ENCODE results near the gene COL27A1. TPM values are rescaled to one million over a fixed set of nuclear protein-coding genes. Genes with fewer than 3 reads are reported as not detected.

The COL27A1 gene
- total RNA-seq, 5 donors from 2014 or later (not counting 1 experiment from before 2014, with no cell fraction given) = 0.53 to 1.7 (median 0.95) TPM

GRCh38 chr9:114282104-114282485, 126.8 kb downstream of the COL27A1 start:
- H3K27me3 ChIP-seq (replicated peaks in 1 of 2; ENCODE audit: control insufficient read depth in 2 of 2, extremely low read depth in 1 of 2, insufficient read depth in 2 of 2, low read length in 1 of 2) = peaks cover 0 to 14% of the 10 kb centered on the region in 2 experiments
- no peak for DNase-seq
- Mint-ChIP-seq H3K27me3 (peaks cover 0 to 1% of the 10 kb centered on the region in 2 donors), H3K27ac (no peak overlapping the region), H3K9me3 (no peaks in the 10 kb centered on the region), H3K36me3 (no peaks in the 10 kb centered on the region), H3K4me1 (no peaks in the 10 kb centered on the region), H3K4me3 (no peak overlapping the region)
- ChIA-PET CTCF (no interaction called here), POLR2A (no interaction called here)
- no CpG with 5 or more reads among the region's 10 CpGs for WGBS (ENCODE audit: insufficient coverage)
- H3K36me3 ChIP-seq (ENCODE audit: control insufficient read depth in 2 of 2, extremely low read depth in 1 of 2, insufficient read depth in 1 of 2, low read length in 1 of 2) = no peaks in the 10 kb centered on the region
- H3K4me1 ChIP-seq (ENCODE audit: control insufficient read depth in 1 of 2, extremely low read depth in 1 of 2, insufficient read depth in 2 of 2, low read length in 2 of 2) = no peaks in the 10 kb centered on the region
- H3K27ac ChIP-seq (ENCODE audit: low read length) = no peak overlapping the region
- no peak for ATAC-seq (replicated peaks in 1 of 4)
- no peaks in the 10 kb centered on the region for H3K9me3 ChIP-seq
- no peak overlapping the region for H3K4me3 ChIP-seq (ENCODE audit: control insufficient read depth in 1 of 2, extremely low read depth in 1 of 2, low read length in 1 of 2)

- peaks cover 0 to 14% of the 10 kb centered on the region in 2 experiments for H3K27me3 ChIP-seq (replicated peaks in 1 of 2; ENCODE audit: control insufficient read depth in 2 of 2, extremely low read depth in 1 of 2, insufficient read depth in 2 of 2, low read length in 1 of 2)
- no peaks in the 10 kb centered on the region for H3K36me3 ChIP-seq (ENCODE audit: control insufficient read depth in 2 of 2, extremely low read depth in 1 of 2, insufficient read depth in 1 of 2, low read length in 1 of 2)
- Mint-ChIP-seq H3K36me3 (no peaks in the 10 kb centered on the region), H3K27me3 (peaks cover 0 to 1% of the 10 kb centered on the region in 2 donors), H3K4me3 (no peak overlapping the region), H3K9me3 (no peaks in the 10 kb centered on the region), H3K4me1 (no peaks in the 10 kb centered on the region), H3K27ac (no peak overlapping the region)
- no peaks in the 10 kb centered on the region for H3K9me3 ChIP-seq
- ATAC-seq (replicated peaks in 1 of 4) (no peak), DNase-seq (no peak)
- H3K4me1 ChIP-seq (ENCODE audit: control insufficient read depth in 1 of 2, extremely low read depth in 1 of 2, insufficient read depth in 2 of 2, low read length in 2 of 2) = no peaks in the 10 kb centered on the region
- no peak overlapping the region for H3K27ac ChIP-seq (ENCODE audit: low read length)
- H3K4me3 ChIP-seq (ENCODE audit: control insufficient read depth in 1 of 2, extremely low read depth in 1 of 2, low read length in 1 of 2) = no peak overlapping the region
- ChIA-PET CTCF (no interaction called here), POLR2A (no interaction called here)
- WGBS (ENCODE audit: insufficient coverage) = 90% methylated on average over 3 of the region's 6 CpGs
These were observed 127.2 kb downstream of the COL27A1 start for GRCh38 chr9:114282507-114282906.

GRCh38 chr9:114282926-114283325, 127.6 kb downstream of the COL27A1 start:
- Histone ChIP-seq H3K9me3 (no peaks in the 10 kb centered on the region), H3K36me3 (ENCODE audit: control insufficient read depth in 2 of 2, extremely low read depth in 1 of 2, insufficient read depth in 1 of 2, low read length in 1 of 2) (no peaks in the 10 kb centered on the region), H3K27me3 (replicated peaks in 1 of 2; ENCODE audit: control insufficient read depth in 2 of 2, extremely low read depth in 1 of 2, insufficient read depth in 2 of 2, low read length in 1 of 2) (peaks cover 0 to 14% of the 10 kb centered on the region in 2 experiments), H3K27ac (ENCODE audit: low read length) (no peak overlapping the region), H3K4me3 (ENCODE audit: control insufficient read depth in 1 of 2, extremely low read depth in 1 of 2, low read length in 1 of 2) (no peak overlapping the region), H3K4me1 (ENCODE audit: control insufficient read depth in 1 of 2, extremely low read depth in 1 of 2, insufficient read depth in 2 of 2, low read length in 2 of 2) (no peaks in the 10 kb centered on the region)
- H3K9me3 Mint-ChIP-seq = no peaks in the 10 kb centered on the region
- POLR2A ChIA-PET = no interaction called here
- no peaks in the 10 kb centered on the region for H3K4me1 Mint-ChIP-seq
- no peak overlapping the region for H3K27ac Mint-ChIP-seq
- CTCF ChIA-PET = no interaction called here
- ATAC-seq (replicated peaks in 1 of 4) = no peak
- peak in 4 of 35 experiments; percentile 1 to 33 (median 13) for DNase-seq
- WGBS (ENCODE audit: insufficient coverage) = 47% methylated on average over 2 of the region's 5 CpGs
- peaks cover 0 to 1% of the 10 kb centered on the region in 2 donors for H3K27me3 Mint-ChIP-seq
- H3K36me3 Mint-ChIP-seq = no peaks in the 10 kb centered on the region
- no peak overlapping the region for H3K4me3 Mint-ChIP-seq

- Histone ChIP-seq H3K4me3 (ENCODE audit: control insufficient read depth in 1 of 2, extremely low read depth in 1 of 2, low read length in 1 of 2) (no peak overlapping the region), H3K36me3 (ENCODE audit: control insufficient read depth in 2 of 2, extremely low read depth in 1 of 2, insufficient read depth in 1 of 2, low read length in 1 of 2) (no peaks in the 10 kb centered on the region), H3K27me3 (replicated peaks in 1 of 2; ENCODE audit: control insufficient read depth in 2 of 2, extremely low read depth in 1 of 2, insufficient read depth in 2 of 2, low read length in 1 of 2) (peaks cover 0 to 14% of the 10 kb centered on the region in 2 experiments), H3K9me3 (no peaks in the 10 kb centered on the region), H3K27ac (ENCODE audit: low read length) (no peak overlapping the region), H3K4me1 (ENCODE audit: control insufficient read depth in 1 of 2, extremely low read depth in 1 of 2, insufficient read depth in 2 of 2, low read length in 2 of 2) (no peaks in the 10 kb centered on the region)
- ATAC-seq (replicated peaks in 1 of 4) (no peak), DNase-seq (peak in 1 of 35 experiments; percentile 2)
- no peak overlapping the region for H3K27ac Mint-ChIP-seq
- H3K9me3 Mint-ChIP-seq = no peaks in the 10 kb centered on the region
- no peaks in the 10 kb centered on the region for H3K4me1 Mint-ChIP-seq
- no peak overlapping the region for H3K4me3 Mint-ChIP-seq
- POLR2A ChIA-PET = no interaction called here
- peaks cover 0 to 1% of the 10 kb centered on the region in 2 donors for H3K27me3 Mint-ChIP-seq
- CTCF ChIA-PET = no interaction called here
- H3K36me3 Mint-ChIP-seq = no peaks in the 10 kb centered on the region
- 90% methylated on average over 5 of the region's 14 CpGs for WGBS (ENCODE audit: insufficient coverage)
These were observed 128.3 kb downstream of the COL27A1 start for GRCh38 chr9:114283551-114284111.

- Histone ChIP-seq H3K27me3 (replicated peaks in 1 of 2; ENCODE audit: control insufficient read depth in 2 of 2, extremely low read depth in 1 of 2, insufficient read depth in 2 of 2, low read length in 1 of 2) (peaks cover 0 to 14% of the 10 kb centered on the region in 2 experiments), H3K27ac (ENCODE audit: low read length) (no peak overlapping the region), H3K4me1 (ENCODE audit: control insufficient read depth in 1 of 2, extremely low read depth in 1 of 2, insufficient read depth in 2 of 2, low read length in 2 of 2) (no peaks in the 10 kb centered on the region), H3K9me3 (no peaks in the 10 kb centered on the region), H3K4me3 (ENCODE audit: control insufficient read depth in 1 of 2, extremely low read depth in 1 of 2, low read length in 1 of 2) (no peak overlapping the region), H3K36me3 (ENCODE audit: control insufficient read depth in 2 of 2, extremely low read depth in 1 of 2, insufficient read depth in 1 of 2, low read length in 1 of 2) (no peaks in the 10 kb centered on the region)
- peak in 1 of 35 experiments; percentile 2 for DNase-seq
- Mint-ChIP-seq H3K9me3 (no peaks in the 10 kb centered on the region), H3K4me3 (no peak overlapping the region), H3K4me1 (no peaks in the 10 kb centered on the region), H3K36me3 (no peaks in the 10 kb centered on the region), H3K27me3 (peaks cover 0 to 1% of the 10 kb centered on the region in 2 donors), H3K27ac (no peak overlapping the region)
- 78% methylated on average over 10 of the region's 11 CpGs for WGBS (ENCODE audit: insufficient coverage)
- POLR2A ChIA-PET = no interaction called here
- CTCF ChIA-PET = no interaction called here
- no peak for ATAC-seq (replicated peaks in 1 of 4)
These were observed 129.2 kb downstream of the COL27A1 start for GRCh38 chr9:114284316-114285060.

GRCh38 chr9:114285166-114285867, 130.0 kb downstream of the COL27A1 start:
- no peak overlapping the region for H3K27ac Mint-ChIP-seq
- ChIA-PET POLR2A (no interaction called here), CTCF (interaction anchor here in 1 of 2 donors (0.5 kb wide), 1 partner anchor 177 kb away, joined by 5 read pairs; no protein-coding TSS in a partner anchor)
- no peak overlapping the region for H3K4me3 ChIP-seq (ENCODE audit: control insufficient read depth in 1 of 2, extremely low read depth in 1 of 2, low read length in 1 of 2)
- no peak for ATAC-seq (replicated peaks in 1 of 4)
- no peaks in the 10 kb centered on the region for H3K4me1 ChIP-seq (ENCODE audit: control insufficient read depth in 1 of 2, extremely low read depth in 1 of 2, insufficient read depth in 2 of 2, low read length in 2 of 2)
- H3K27me3 Mint-ChIP-seq = peaks cover 0 to 1% of the 10 kb centered on the region in 2 donors
- no peaks in the 10 kb centered on the region for H3K36me3 ChIP-seq (ENCODE audit: control insufficient read depth in 2 of 2, extremely low read depth in 1 of 2, insufficient read depth in 1 of 2, low read length in 1 of 2)
- peaks cover 0 to 17% of the 10 kb centered on the region in 2 experiments for H3K27me3 ChIP-seq (replicated peaks in 1 of 2; ENCODE audit: control insufficient read depth in 2 of 2, extremely low read depth in 1 of 2, insufficient read depth in 2 of 2, low read length in 1 of 2)
- no peaks in the 10 kb centered on the region for H3K36me3 Mint-ChIP-seq
- H3K27ac ChIP-seq (ENCODE audit: low read length) = no peak overlapping the region
- 54% methylated on average over 19 of the region's 20 CpGs for WGBS (ENCODE audit: insufficient coverage)
- H3K4me1 Mint-ChIP-seq = no peaks in the 10 kb centered on the region
- H3K9me3 ChIP-seq = no peaks in the 10 kb centered on the region
- peak in 1 of 35 experiments; percentile 2 for DNase-seq
- no peak overlapping the region for H3K4me3 Mint-ChIP-seq
- no peaks in the 10 kb centered on the region for H3K9me3 Mint-ChIP-seq

Data from T-cell (primary cell).